Activated naive CD4-positive, alpha-beta T cell treated with anti-CD3 and anti-CD28 coated beads for 36 hours (primary cell): ENCODE measurements around the gene TFDP1. TPM values are rescaled to one million over a fixed set of nuclear protein-coding genes. Genes with fewer than 3 reads are reported as not detected.

ENCODE experiments used
- CTCF ChIA-PET: fragments of 350-600 bp; sonication (Branson Sonifier 250); formaldehyde crosslinking; loops from one replicate; lab custom pipeline; 2021; ENCODE audit warnings: antibody characterized with exemption; lab: Charles Lee
- DNase-seq: peaks from one replicate; pipeline ENCODE4 v3.0.0-alpha.2; 2020
- H3K27ac Mint-ChIP-seq: one replicate; pipeline ENCODE4 v1.8.0; 2021; ENCODE audit warnings: mild to moderate bottlenecking, mixed read lengths
- H3K27me3 Mint-ChIP-seq: one replicate; pipeline ENCODE4 v1.8.0; 2021; ENCODE audit warnings: low read depth, mixed read lengths
- H3K36me3 Mint-ChIP-seq: one replicate; pipeline ENCODE4 v1.8.0; 2021; ENCODE audit warnings: low read depth, mixed read lengths
- H3K4me1 Mint-ChIP-seq: one replicate; pipeline ENCODE4 v1.8.0; 2021; ENCODE audit warnings: low read depth, mixed read lengths
- H3K4me3 Mint-ChIP-seq: one replicate; pipeline ENCODE4 v1.8.0; 2021; ENCODE audit warnings: mild to moderate bottlenecking, moderate library complexity, mixed read lengths
- H3K9me3 Mint-ChIP-seq: one replicate; pipeline ENCODE4 v1.8.0; 2021; ENCODE audit warnings: mixed read lengths
- intact Hi-C: fragments of 100-400 bp; cut with micrococcal nuclease; formaldehyde crosslinking; loops from one replicate; pipeline ENCODE4 v1.15.1; 2023
- total RNA-seq, 2 experiments: library from RNA; stranded (reverse); gene quantifications; one replicate each; pipeline ENCODE4 v1.2.3, GENCODE V29; 2021

TFDP1 gene
- total RNA-seq, 2 experiments from 2014 or later = 157 to 161 TPM

GRCh38 chr13:113651511-113652403 lies 67.2 kb downstream of the TFDP1 start:
- Mint-ChIP-seq H3K27me3 (no peaks in the 10 kb centered on the region), H3K36me3 (no peaks in the 10 kb centered on the region), H3K27ac (no peak overlapping the region), H3K4me3 (no peak overlapping the region), H3K9me3 (no peaks in the 10 kb centered on the region), H3K4me1 (peaks cover 9% of the 10 kb centered on the region)
- CTCF ChIA-PET = no interaction called here
- intact Hi-C loops = no loop called here
- DNase-seq = peak; percentile 2

- peak; percentile 2 for DNase-seq
- CTCF ChIA-PET = no interaction called here
- no peaks in the 10 kb centered on the region for H3K9me3 Mint-ChIP-seq
- H3K36me3 Mint-ChIP-seq = no peaks in the 10 kb centered on the region
- peaks cover 4% of the 10 kb centered on the region for H3K4me1 Mint-ChIP-seq
- intact Hi-C loops = no loop called here
- H3K27ac Mint-ChIP-seq = no peak overlapping the region
- no peaks in the 10 kb centered on the region for H3K27me3 Mint-ChIP-seq
- H3K4me3 Mint-ChIP-seq = no peak overlapping the region
Measured at GRCh38 chr13:113652404-113653263, 68.1 kb downstream of the TFDP1 start.

GRCh38 chr13:113653264-113654174 lies 69.0 kb downstream of the TFDP1 start:
- CTCF ChIA-PET = no interaction called here
- Mint-ChIP-seq H3K9me3 (no peaks in the 10 kb centered on the region), H3K36me3 (no peaks in the 10 kb centered on the region)

GRCh38 chr13:113654175-113654560 lies 69.6 kb downstream of the TFDP1 start:
- intact Hi-C loops = no loop called here
- peaks cover 4% of the 10 kb centered on the region for H3K4me1 Mint-ChIP-seq
- no peaks in the 10 kb centered on the region for H3K27me3 Mint-ChIP-seq
- no peaks in the 10 kb centered on the region for H3K9me3 Mint-ChIP-seq
- no peak overlapping the region for H3K27ac Mint-ChIP-seq
- CTCF ChIA-PET = no interaction called here
- H3K36me3 Mint-ChIP-seq = no peaks in the 10 kb centered on the region
- DNase-seq = no peak
- no peak overlapping the region for H3K4me3 Mint-ChIP-seq

More at GRCh38 chr13:113653264-113654174, 69.0 kb downstream of the TFDP1 start:
- H3K4me1 Mint-ChIP-seq = peaks cover 4% of the 10 kb centered on the region
- DNase-seq = peak; percentile 20
- intact Hi-C loops = no loop called here
- no peak overlapping the region for H3K27ac Mint-ChIP-seq
- no peaks in the 10 kb centered on the region for H3K27me3 Mint-ChIP-seq
- H3K4me3 Mint-ChIP-seq = no peak overlapping the region

- no peaks in the 10 kb centered on the region for H3K27me3 Mint-ChIP-seq
- DNase-seq = peak; percentile 1
- H3K36me3 Mint-ChIP-seq = no peaks in the 10 kb centered on the region
- no peak overlapping the region for H3K27ac Mint-ChIP-seq
- H3K9me3 Mint-ChIP-seq = no peaks in the 10 kb centered on the region
- CTCF ChIA-PET = interaction anchor here (0.6 kb wide), 1 partner anchor 8 kb away, joined by 8 read pairs; no protein-coding TSS in a partner anchor
- H3K4me1 Mint-ChIP-seq = peaks cover 4% of the 10 kb centered on the region
- H3K4me3 Mint-ChIP-seq = no peak overlapping the region
- intact Hi-C loops = no loop called here
Measured at GRCh38 chr13:113654591-113655345, 70.2 kb downstream of the TFDP1 start.

- DNase-seq = peak; percentile 2
- H3K4me3 Mint-ChIP-seq = no peak overlapping the region
- H3K36me3 Mint-ChIP-seq = no peaks in the 10 kb centered on the region
- H3K27me3 Mint-ChIP-seq = no peaks in the 10 kb centered on the region
- CTCF ChIA-PET = no interaction called here
- H3K4me1 Mint-ChIP-seq = peaks cover 4% of the 10 kb centered on the region
- H3K27ac Mint-ChIP-seq = no peak overlapping the region
- no peaks in the 10 kb centered on the region for H3K9me3 Mint-ChIP-seq
- intact Hi-C loops = no loop called here
Measured at GRCh38 chr13:113655346-113656002, 70.9 kb downstream of the TFDP1 start.

- Mint-ChIP-seq H3K9me3 (peaks cover 3% of the 10 kb centered on the region), H3K27me3 (no peaks in the 10 kb centered on the region), H3K27ac (no peak overlapping the region), H3K36me3 (no peaks in the 10 kb centered on the region), H3K4me3 (no peak overlapping the region), H3K4me1 (peaks cover 4% of the 10 kb centered on the region)
- CTCF ChIA-PET = no interaction called here
- intact Hi-C loops = no loop called here
- peak; percentile 1 for DNase-seq
Measured at GRCh38 chr13:113656003-113656588, 71.5 kb downstream of the TFDP1 start.

GRCh38 chr13:113656831-113657671 lies 72.5 kb downstream of the TFDP1 start:
- Mint-ChIP-seq H3K27ac (no peak overlapping the region), H3K4me3 (no peak overlapping the region)

GRCh38 chr13:113657851-113658741 lies 73.5 kb downstream of the TFDP1 start, which contains the start of gene ATP4B:
ATP4B (minus strand) TSS chr13:113658198; CDS start chr13:113658144, 54 bp downstream.
- H3K9me3 Mint-ChIP-seq = peaks cover 11% of the 10 kb centered on the region
- peaks cover 4% of the 10 kb centered on the region for H3K4me1 Mint-ChIP-seq
- no peak within 1 kb of the TSS for H3K27ac Mint-ChIP-seq
- DNase-seq = peak; percentile 3
- CTCF ChIA-PET = no interaction called here
- no peak within 1 kb of the TSS for H3K4me3 Mint-ChIP-seq
- no peaks in the 10 kb centered on the region for H3K27me3 Mint-ChIP-seq
- H3K36me3 Mint-ChIP-seq = no peaks in the 10 kb centered on the region
- intact Hi-C loops = no loop called here

More at GRCh38 chr13:113656831-113657671, 72.5 kb downstream of the TFDP1 start:
- CTCF ChIA-PET = no interaction called here
- H3K27me3 Mint-ChIP-seq = no peaks in the 10 kb centered on the region
- peaks cover 4% of the 10 kb centered on the region for H3K4me1 Mint-ChIP-seq
- H3K36me3 Mint-ChIP-seq = no peaks in the 10 kb centered on the region
- DNase-seq = peak; percentile 3
- intact Hi-C loops = no loop called here
- peaks cover 11% of the 10 kb centered on the region for H3K9me3 Mint-ChIP-seq
